Osteocyte (in vitro differentiated cells): Measurements from ENCODE around the gene CENPF. TPM values are rescaled to one million over a fixed set of nuclear protein-coding genes. Genes with fewer than 3 reads are reported as not detected.
A peak's percentile ranks its signal among the peaks of the same experiment; 100 is the strongest.

Experiments used
- DNase-seq: peaks from one replicate; pipeline ENCODE4 v3.0.0; 2021; ENCODE audit warnings: mixed read lengths; ENCODE audit not compliant: unreplicated experiment; ENCODE audit errors: extremely low spot score
- H3K27ac Mint-ChIP-seq: one replicate; pipeline ENCODE4 v1.8.0; 2021; ENCODE audit warnings: mild to moderate bottlenecking, mixed read lengths; ENCODE audit not compliant: unreplicated experiment
- H3K27me3 Mint-ChIP-seq: one replicate; pipeline ENCODE4 v1.8.0; 2021; ENCODE audit warnings: mixed read lengths; ENCODE audit not compliant: unreplicated experiment
- H3K36me3 Mint-ChIP-seq: one replicate; pipeline ENCODE4 v1.8.0; 2021; ENCODE audit warnings: mixed read lengths; ENCODE audit not compliant: unreplicated experiment
- H3K4me1 Mint-ChIP-seq: one replicate; pipeline ENCODE4 v1.8.0; 2021; ENCODE audit warnings: mixed read lengths; ENCODE audit not compliant: unreplicated experiment
- H3K4me3 Mint-ChIP-seq: one replicate; pipeline ENCODE4 v1.8.0; 2021; ENCODE audit warnings: mild to moderate bottlenecking, moderate library complexity, mixed read lengths; ENCODE audit not compliant: unreplicated experiment
- H3K9me3 Mint-ChIP-seq: one replicate; pipeline ENCODE4 v1.8.0; 2021; ENCODE audit warnings: mixed read lengths; ENCODE audit not compliant: unreplicated experiment
- total RNA-seq: library from RNA; stranded (reverse); gene quantifications from 2 replicates; pipeline ENCODE4 v1.2.1, GENCODE V29; 2021
- TF ChIP-seq, protein P1 (sequence below): fragments of 200-600 bp; sonication (generic); IDR thresholded peaks from 2 replicates; pipeline ENCODE4 v1.5.0; 2021; ENCODE audit warnings: antibody characterized with exemption, mild to moderate bottlenecking, moderate library complexity

Gene CENPF
- total RNA-seq, 1 donor from 2014 or later: 21.5 TPM

DNA sequence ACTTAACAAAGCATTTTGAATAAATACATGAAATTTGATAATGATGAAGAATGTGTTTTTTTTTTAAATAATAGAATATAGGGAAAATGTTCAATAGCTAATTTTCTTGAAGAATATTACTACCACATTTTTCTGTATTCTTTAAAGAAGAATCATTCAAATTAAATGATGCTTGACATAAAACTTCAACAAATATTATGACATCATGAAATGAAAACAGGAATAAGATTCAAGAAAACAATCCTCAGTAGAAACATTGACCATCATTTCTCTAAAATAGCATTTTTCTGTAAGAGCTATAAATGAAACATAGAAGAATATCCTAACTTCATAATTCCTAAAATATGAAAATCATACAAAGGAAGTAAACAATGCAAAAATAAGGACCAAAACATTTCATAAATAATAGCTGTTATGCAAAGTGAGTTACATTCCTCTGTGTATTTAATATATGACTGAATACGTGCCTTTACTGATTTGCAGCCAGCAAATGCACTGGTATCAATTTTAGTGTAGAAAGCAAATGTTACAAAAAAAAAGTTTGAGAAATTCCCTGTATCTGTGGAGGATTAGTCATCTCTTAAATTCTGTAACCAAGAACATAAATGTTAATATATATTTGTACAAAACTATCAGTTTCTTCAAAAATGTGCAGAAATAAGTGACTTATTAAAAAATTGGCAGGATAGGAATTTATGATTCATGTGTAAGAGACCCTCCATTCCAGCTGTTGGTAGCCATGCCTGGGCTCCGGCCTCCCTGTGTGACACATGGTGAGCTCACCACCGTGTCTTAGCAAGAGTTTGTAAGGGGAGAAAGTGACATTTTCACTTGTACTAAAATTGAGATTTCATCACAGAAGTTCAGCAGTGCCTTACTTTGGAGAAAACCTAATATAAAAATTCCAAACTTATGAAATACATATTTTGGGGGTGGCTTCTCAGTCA is 36.6 kb upstream of the CENPF start:
- Mint-ChIP-seq H3K36me3 (no peaks in the 10 kb centered on the region), H3K4me3 (no peak overlapping the region), H3K9me3 (no peaks in the 10 kb centered on the region), H3K27me3 (no peaks in the 10 kb centered on the region), H3K4me1 (peaks cover 61% of the 10 kb centered on the region), H3K27ac (peak overlapping the region; percentile 75)
- TF ChIP-seq, protein P1, sequence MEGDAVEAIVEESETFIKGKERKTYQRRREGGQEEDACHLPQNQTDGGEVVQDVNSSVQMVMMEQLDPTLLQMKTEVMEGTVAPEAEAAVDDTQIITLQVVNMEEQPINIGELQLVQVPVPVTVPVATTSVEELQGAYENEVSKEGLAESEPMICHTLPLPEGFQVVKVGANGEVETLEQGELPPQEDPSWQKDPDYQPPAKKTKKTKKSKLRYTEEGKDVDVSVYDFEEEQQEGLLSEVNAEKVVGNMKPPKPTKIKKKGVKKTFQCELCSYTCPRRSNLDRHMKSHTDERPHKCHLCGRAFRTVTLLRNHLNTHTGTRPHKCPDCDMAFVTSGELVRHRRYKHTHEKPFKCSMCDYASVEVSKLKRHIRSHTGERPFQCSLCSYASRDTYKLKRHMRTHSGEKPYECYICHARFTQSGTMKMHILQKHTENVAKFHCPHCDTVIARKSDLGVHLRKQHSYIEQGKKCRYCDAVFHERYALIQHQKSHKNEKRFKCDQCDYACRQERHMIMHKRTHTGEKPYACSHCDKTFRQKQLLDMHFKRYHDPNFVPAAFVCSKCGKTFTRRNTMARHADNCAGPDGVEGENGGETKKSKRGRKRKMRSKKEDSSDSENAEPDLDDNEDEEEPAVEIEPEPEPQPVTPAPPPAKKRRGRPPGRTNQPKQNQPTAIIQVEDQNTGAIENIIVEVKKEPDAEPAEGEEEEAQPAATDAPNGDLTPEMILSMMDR: no peak
- no peak for DNase-seq

DNA sequence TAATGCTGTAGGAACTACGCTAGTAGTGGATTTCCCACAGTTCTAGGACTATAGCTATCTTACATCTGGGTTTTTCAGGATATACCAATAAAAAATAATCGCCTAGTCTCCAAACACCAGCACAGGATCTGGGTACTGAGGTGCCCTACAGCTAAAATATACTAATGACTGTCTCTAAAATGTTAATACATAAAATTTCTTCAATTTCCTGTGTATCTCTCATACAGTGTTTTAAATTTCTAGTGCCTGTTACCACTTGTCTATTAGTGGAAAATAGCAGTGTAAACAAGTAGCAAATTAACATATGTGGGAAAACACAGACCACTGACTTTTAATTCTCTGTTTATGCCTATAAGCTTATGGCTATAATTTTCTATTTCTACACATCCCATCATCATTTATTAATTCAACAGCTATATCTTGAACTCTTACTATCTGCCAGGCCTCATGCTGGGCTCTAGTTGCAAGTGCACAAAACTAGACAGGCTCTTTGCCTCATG is 35.5 kb upstream of the CENPF start:
- Mint-ChIP-seq H3K27ac (peak overlapping the region; percentile 75), H3K36me3 (no peaks in the 10 kb centered on the region), H3K9me3 (no peaks in the 10 kb centered on the region), H3K4me1 (peaks cover 65% of the 10 kb centered on the region), H3K27me3 (no peaks in the 10 kb centered on the region), H3K4me3 (no peak overlapping the region)
- TF ChIP-seq, protein P1: no peak
- DNase-seq: no peak

DNA sequence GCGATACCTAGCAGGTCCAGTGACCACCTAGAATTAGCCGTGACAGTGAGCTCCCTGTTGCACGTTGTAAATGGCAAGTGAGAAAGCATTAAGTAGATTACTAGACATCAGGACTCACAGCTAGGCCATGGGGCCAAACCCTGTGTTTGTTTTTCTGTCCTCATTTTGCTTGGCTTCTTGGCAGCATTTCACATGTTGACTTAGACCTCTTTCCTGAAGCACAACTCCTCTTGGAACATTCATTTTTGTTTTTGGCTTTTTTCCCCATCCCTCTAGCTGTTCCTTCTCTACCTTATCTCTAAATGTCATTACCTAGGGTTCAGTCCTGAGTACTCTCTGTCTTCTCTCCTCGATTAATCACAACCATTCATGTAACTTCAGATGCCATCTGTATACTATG is 34.7 kb upstream of the CENPF start:
- Mint-ChIP-seq H3K4me3 (no peak overlapping the region), H3K36me3 (no peaks in the 10 kb centered on the region), H3K9me3 (no peaks in the 10 kb centered on the region), H3K27ac (peak overlapping the region; percentile 75), H3K27me3 (no peaks in the 10 kb centered on the region), H3K4me1 (peaks cover 66% of the 10 kb centered on the region)
- TF ChIP-seq, protein P1: no peak
- DNase-seq: no peak

DNA sequence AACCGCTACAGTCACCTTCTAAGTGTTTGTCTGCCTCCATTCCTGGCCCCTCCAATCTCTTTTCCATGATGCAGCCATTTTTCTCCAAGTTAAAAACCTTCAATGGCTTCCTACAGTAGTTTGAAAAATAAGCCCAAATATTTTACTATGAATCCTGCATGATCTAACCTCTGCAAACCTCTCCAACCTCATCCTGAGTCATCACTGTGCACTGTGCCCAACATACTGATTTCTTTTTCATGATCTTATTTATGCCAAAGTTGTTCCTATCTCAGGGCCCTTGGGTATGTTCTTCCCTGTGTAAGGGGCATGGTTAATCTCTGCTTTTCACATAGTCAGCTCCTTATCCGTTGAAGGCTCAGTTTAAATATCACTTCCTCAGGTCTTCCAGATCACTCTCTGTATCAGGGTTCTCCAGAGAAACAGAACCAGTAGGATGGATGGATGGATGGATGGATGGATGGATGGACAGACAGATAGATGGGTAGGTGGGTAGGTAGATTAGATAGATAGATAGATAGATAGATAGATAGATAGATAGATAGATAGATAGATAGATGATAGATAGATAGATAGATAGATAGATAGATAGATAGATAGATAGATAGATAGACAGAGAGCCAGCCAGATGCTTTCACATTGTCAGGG is 33.5 kb upstream of the CENPF start:
- Mint-ChIP-seq H3K9me3 (no peaks in the 10 kb centered on the region), H3K4me3 (no peak overlapping the region), H3K36me3 (no peaks in the 10 kb centered on the region), H3K27me3 (no peaks in the 10 kb centered on the region), H3K4me1 (peaks cover 69% of the 10 kb centered on the region), H3K27ac (peak overlapping the region; percentile 69)
- TF ChIP-seq, protein P1: no peak
- DNase-seq: no peak

DNA sequence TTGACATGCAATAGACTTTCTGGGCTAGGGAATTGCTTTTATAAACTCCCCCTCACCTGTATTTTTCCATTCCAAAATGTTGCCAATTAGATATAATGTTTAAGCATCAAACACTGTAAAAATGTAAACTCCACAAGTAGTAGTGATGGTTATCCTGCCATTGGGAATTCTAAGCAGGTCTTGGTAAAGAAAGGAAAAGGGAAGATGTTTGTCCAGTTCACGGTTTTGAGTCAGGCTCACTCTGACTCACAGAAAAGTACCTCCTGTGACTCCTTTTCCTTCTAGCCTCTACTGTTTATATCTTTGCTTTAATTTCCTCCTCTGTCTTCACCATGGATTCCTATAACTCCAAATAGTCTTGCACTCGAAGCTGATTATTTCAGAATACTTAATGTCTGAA is 32.6 kb upstream of the CENPF start:
- Mint-ChIP-seq H3K4me3 (no peak overlapping the region), H3K4me1 (peaks cover 63% of the 10 kb centered on the region), H3K27ac (peak overlapping the region; percentile 69), H3K27me3 (no peaks in the 10 kb centered on the region), H3K36me3 (no peaks in the 10 kb centered on the region), H3K9me3 (no peaks in the 10 kb centered on the region)
- TF ChIP-seq, protein P1: no peak
- no peak for DNase-seq
